Liver (tissue), 3 donors: ENCODE results near the gene HLA-G.

Source experiments
- CTCF ChIP-seq: fragments of 150-350 bp; IDR thresholded peaks from 2 replicates; pipeline ENCODE4 v1.5.1; 2017; ENCODE audit warnings: improper control_type of control experiment, low read depth, low read length; ENCODE audit not compliant: missing input control
- GABPA ChIP-seq, 2 donors: IDR thresholded peaks in 1 of 2; conservative IDR thresholded peaks in 1 of 2; 2 replicates each; pipeline ENCODE4 v1.6.1; 2016; ENCODE audit warnings: antibody characterized with exemption in 2 of 2, mild to moderate bottlenecking in 1 of 2, moderate library complexity in 1 of 2
- donor health status: healthy.
- donor health status: healthy.

- TF ChIP-seq GABPA (IDR thresholded peaks at IDR 0.05 in 1 of 2, conservative IDR thresholded peaks at IDR 0.05 in 1 of 2) (no peak), CTCF (no peak)
Measured at GRCh38 chr6:29791786-29792122, 35.9 kb upstream of the HLA-G start.
